Stimulated activated CD8-positive, alpha-beta memory T cell treated with anti-CD3 and anti-CD28 coated beads, Interleukin-15, amount 100 ng/mL, for 24 hours (primary cell): ENCODE measurements around the gene PDLIM5.

Source experiments
- DNase-seq: peaks from one replicate; pipeline ENCODE4 v3.0.0-alpha.2; 2020; ENCODE audit warnings: low read depth

The PDLIM5 gene

DNA sequence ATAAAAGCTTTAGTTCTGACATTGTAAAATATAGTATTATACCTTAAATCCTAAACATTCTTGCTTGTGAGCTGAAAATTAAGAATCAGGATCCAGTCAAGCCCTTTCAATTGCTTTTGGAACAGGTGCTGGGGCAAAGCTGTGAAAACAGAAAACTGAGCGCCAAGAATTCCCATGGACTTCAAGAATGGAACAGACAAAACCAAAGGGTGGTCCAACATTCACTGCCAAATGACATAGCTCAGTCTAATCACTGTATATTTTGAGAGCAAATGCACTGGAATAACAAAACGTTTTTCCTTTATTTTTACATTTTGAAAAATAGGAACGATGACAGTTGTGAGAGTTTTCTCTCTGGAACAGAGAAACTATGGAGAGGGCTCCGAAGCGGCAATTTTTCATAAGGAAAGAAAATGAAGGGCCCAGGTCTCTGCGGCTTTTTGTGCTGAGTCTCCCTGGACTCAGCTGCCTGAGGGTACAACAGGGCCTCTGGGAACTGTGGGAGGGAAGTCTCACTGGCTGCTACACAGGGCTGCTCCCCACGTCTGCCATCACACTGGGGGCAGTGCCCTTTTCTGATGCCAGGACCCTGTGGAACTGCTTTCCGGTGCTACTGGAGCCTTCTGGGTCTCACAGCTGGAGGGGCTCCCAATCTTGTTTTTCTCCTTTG, 250.0 kb downstream of the PDLIM5 start:
- DNase-seq: no peak

DNA sequence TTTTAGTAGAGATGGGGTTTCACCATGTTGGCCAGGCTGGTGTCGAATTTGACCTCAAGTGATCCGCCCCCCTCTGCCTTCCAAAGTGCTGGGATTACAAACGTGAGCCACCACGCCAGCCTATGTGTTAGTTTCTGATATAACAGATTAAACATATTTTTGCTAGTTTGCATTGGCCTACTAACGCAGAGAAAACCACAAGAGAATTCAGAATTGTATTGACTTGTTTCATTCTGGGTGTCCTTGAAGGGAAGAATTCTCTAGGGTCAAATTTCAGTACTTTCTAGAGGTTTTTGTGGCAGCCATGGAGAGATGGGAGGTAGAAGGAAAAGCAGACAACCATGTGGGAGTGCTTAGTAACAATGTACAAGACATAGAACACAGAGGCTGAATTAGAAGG, 259.9 kb downstream of the PDLIM5 start:
- DNase-seq: no peak

DNA sequence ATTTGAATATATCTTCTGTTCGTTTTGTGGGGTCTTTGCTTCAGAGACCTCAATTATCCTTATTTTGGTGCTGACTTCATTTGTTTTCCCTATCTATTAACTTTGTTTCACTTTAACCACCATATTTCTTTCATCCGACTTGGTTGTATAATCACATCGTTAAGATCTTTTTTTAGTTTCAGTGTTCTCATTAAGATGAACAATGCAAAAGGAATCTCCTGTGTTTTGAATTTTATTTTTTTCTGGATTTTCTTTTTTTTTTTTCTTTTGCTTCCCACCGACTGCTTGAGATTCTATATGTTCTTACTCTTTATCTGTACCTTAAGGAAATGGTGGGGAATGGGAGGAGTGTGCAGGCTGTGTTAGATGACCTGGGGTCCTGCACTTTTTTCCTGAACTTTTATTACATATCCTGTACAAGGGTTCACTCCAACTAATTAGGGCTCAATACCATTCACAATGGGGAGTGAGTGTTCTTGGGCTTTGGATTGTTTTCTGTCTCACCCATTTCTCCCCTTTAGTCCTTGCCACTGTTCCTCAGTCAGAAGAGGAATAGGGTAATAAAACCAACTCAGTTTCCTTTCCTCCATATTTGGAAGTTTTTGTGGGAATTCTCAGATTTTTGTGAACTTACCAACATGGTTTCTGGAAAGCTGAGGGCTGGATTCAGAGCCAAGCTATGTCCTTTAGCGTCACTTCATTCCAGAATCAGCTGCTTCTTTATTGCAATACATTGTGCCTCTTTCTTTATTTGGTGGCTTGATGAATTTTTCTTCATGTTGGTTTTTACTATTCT, 262.8 kb downstream of the PDLIM5 start:
- no peak for DNase-seq

DNA sequence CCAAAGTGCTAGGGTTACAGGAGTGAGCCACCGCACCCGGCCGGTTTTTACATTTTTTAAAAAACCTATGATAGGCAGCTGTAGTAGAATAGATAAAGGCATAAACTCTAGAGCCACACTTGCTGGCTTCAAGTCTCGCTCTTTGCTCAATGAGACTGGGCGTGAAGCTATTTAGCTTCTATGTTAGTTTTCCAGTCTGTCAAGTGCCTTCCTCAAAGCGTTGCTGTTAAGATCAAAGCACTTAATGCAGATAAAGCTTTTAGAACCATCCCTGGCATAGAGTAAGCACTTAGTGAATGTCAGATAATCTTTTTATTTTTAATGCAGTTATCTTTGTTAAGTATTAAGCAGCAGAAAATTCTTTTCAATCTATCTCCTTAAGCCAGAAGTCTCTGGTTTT, 264.0 kb downstream of the PDLIM5 start:
- DNase-seq: no peak
